Suppressor macrophage (primary cell): ENCODE results near the gene RUSC1.

ENCODE experiments used
- DNase-seq, 4 experiments: peaks; one replicate each; pipeline ENCODE4 v3.0.0-alpha.2; 2020 to 2022

Gene RUSC1

GRCh38 chr1:155295942-155296267 lies 24.8 kb upstream of the RUSC1 start:
- no peak for DNase-seq

- no peak for DNase-seq
These were observed 24.0 kb upstream of the RUSC1 start for GRCh38 chr1:155296661-155297060.

GRCh38 chr1:155297384-155297783 lies 23.3 kb upstream of the RUSC1 start:
- no peak for DNase-seq

- no peak for DNase-seq
These were observed 20.7 kb upstream of the RUSC1 start for GRCh38 chr1:155300024-155300423.

DNA sequence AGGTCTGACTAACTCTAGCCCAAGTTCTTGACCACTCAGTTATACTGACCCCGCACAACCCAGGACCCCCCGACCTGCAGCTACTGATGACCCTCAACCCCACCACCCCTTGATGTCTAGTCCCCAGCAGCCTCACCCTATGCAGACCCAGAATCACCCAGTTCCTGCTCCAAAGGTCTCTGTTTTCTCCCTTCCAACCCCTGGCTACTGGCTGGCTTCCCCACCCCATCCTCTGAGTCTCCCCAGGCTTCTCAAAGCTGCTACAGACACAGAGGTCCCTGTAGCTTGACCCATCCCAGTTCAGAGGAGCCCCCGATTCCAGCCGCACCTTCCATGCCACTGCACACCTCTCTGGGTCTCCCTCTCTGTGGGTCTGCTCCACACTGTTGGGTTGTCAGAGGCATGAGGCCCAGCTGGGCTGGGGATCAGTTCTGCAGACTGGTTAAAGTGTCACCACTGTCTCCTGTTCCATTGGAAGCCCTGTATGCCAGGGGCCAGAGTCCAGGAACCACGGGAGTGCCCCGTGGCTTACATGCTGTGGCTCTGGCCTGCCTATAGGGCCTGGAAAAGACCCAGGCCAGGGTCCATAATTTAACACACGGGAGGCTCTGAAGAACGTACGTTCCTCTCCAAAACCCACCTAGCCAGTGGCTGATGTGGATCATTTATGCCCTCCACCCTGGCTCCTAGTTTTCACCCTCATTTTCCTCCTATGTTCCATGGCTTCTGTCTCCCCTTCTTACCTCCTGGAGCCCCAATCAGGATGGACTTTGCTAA lies 20.0 kb upstream of the RUSC1 start:
- no peak for DNase-seq

GRCh38 chr1:155301342-155301841 lies 19.3 kb upstream of the RUSC1 start, which contains the start of gene PKLR:
PKLR (minus strand) TSS chr1:155301438; CDS start chr1:155301395, 43 bp downstream.
- no peak for DNase-seq

- DNase-seq = no peak
These were observed 16.1 kb upstream of the RUSC1 start for GRCh38 chr1:155304558-155305063.

- DNase-seq = no peak
These were observed 14.8 kb upstream of the RUSC1 start for GRCh38 chr1:155305881-155306391.

DNA sequence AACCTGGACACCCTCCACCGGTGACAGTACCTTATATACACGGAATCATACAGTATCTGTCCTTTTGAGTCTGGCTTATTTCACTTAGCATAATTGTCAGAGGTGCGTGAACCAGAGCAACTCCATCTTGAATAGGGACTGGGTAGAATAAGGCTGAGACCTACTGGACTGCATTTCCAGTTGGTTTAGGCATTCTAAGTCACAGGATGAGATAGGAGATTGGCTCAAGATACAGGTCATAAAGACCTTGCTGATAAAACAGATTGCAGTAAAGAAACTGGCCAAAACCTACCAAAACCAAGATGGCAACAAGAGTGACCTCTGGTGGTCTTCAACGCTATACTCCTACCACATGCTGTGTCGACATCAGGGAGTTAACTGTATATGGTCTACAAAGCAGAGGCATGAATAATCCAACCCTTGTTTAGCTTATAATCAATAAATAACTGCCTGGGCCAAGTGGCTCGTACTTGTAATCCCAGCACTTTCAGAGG lies 13.4 kb upstream of the RUSC1 start:
- peak; percentile 17 to 56 (median 46) for DNase-seq

- peak; percentile 99 for DNase-seq
These were observed 11.9 kb upstream of the RUSC1 start, which contains the start of gene FDPS for GRCh38 chr1:155308493-155309422. FDPS (plus strand) TSS chr1:155308866; CDS start chr1:155309790, 924 bp downstream.

DNA sequence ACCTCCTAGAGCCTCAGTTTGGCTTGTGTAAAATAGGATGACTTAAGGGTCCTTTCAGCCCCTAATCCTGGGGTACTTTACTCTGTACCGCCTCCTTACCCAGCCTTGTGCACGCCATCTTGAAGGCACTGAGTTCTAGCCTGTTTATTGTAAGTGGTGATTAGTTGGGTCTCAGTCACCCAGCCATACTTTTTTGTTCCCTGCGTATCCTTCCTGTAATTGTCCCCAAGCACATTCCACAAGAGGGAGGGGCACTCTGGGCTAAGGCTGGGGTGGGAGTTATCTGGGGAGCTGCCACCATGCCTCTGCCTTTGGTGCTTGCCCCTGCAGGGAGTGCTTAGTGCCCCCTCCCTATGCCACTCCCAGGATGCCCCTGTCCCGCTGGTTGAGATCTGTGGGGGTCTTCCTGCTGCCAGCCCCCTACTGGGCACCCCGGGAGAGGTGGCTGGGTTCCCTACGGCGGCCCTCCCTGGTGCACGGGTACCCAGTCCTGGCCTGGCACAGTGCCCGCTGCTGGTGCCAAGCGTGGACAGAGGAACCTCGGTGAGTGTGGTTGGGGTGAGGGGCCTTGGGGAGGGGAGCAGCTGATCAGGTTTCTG lies 11.2 kb upstream of the RUSC1 start:
- peak; percentile 11 to 50 (median 24) for DNase-seq

DNA sequence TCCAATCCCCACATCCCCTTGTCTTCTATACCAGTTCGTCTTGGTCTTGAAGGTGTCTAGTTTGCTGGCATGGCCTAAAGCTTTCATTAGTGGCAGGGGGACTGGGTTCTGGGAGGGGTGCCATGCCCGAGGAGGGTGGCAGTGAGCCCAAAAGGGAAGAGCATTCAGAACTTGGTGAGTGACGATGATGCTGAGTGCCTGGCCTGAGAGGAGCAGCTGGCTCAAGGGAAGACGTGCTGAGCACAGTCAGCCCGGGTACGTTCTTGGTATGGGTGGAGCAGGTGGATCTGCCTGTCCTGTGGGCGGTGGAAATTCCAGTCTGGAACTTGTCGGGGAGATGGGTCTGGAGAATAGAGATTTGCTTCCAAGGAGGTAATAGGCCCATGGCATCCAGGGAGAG lies 7.4 kb upstream of the RUSC1 start:
- no peak for DNase-seq

DNA sequence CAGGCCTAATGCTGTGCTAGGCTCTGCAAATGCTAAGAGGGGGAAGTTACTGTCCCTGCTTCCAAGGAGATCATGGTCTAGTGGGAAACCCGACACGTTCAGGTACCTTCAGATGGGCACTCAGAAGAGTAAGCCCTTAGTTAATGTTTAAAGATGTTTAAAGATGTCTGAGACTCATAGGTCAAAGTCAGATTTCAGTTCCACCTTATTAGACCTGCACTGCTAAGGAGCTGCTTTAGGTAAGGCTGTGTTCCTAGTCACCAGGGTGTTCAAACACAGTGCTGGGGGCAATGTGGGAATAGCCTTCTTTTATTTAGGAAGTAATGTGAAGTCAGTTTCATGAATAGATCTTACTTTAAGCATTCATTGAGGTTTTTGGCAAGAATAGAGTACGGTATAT lies 3.8 kb upstream of the RUSC1 start:
- DNase-seq = no peak

DNA sequence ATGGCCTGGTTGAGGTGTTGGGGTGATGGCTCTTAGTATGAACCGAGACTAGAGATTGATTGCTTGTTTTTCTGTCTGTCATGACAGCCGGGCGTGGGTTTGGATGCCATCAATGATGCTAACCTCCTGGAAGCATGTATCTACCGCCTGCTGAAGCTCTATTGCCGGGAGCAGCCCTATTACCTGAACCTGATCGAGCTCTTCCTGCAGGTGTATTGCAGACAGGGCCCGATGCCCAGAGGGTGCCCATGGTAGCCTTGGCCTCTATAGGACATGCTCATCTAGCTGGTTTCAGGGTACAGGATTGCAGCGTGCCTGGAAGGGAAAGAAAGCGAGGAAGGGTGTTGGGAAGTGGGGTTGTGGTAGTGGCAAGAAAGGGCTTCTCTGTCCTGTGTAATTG lies 2.6 kb upstream of the RUSC1 start:
- no peak for DNase-seq

GRCh38 chr1:155319536-155319935 lies 1.2 kb upstream of the RUSC1 start:
- DNase-seq = no peak

DNA sequence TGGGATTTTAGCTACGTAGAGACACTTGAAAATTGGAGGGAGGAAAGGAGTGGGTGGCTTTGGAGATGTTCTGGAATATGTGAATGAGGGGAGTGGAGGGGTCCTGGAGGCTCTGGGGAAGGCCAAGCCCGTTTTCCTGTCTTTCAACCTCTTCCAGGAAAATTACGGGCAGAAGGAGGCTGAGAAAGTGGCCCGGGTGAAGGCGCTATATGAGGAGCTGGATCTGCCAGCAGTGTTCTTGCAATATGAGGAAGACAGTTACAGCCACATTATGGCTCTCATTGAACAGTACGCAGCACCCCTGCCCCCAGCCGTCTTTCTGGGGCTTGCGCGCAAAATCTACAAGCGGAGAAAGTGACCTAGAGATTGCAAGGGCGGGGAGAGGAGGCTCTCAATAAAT lies 442 bp upstream of the RUSC1 start:
- peak in 2 of 4 experiments; percentile 13 to 24 for DNase-seq

- DNase-seq = no peak
These were observed 1.2 kb downstream of the RUSC1 start for GRCh38 chr1:155321639-155322503.

- DNase-seq = peak; percentile 4 to 48 (median 35)
These were observed 1.9 kb downstream of the RUSC1 start for GRCh38 chr1:155322571-155322952.

DNA sequence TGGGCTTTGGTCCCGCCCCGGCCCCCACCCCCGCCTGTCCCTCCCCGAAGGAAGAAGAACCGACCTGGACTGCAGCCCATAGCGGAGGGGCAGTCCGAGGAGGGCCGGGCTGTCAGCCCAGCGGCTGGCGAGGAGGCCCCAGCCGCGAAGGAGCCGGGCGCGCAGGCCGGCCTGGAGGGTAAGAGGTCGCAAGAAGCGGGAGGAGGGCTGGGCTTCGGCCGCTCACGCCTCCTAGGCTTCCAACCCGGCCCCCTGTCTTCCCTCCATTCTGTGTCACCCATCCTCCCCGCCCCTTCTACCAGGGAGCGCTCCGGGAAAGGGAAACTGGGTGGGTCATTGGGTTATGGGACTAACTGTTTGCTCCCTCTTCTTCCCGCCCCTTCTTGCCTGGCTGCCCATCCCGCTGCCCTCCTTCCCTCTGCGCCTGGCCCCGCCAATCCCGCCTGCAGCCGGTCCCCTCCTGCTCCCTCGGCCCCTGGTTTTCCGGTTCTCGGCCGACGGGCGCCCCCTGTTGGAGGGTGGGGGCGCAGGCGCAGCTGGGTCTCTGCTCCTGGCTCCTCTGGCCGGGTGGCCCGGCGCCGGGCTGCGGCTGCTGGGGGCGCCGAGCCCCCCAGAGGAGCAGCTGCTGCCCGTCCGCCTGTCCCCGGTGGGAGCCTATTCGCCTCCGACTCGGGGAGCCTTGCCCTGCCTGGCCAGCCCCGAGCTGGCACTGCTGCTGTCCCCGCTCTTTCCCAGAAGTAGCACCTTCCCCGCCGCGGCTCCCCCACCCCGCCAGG lies 2.4 kb downstream of the RUSC1 start:
- DNase-seq = peak; percentile 91 to 96 (median 94)

- peak; percentile 92 to 97 (median 94) for DNase-seq
These were observed 3.0 kb downstream of the RUSC1 start for GRCh38 chr1:155323729-155324036.
